CD8-positive, alpha-beta memory T cell (primary cell): ENCODE results near the gene TMEM129. TPM values are rescaled to one million over a fixed set of nuclear protein-coding genes. Genes with fewer than 3 reads are reported as not detected.

Experiments used
- CTCF ChIA-PET: fragments of 350-600 bp; sonication (Branson Sonifier 250); formaldehyde crosslinking; loops from one replicate; lab custom pipeline; 2021; ENCODE audit warnings: antibody characterized with exemption; lab: Charles Lee
- POLR2A ChIA-PET: fragments of 350-600 bp; sonication (Branson Sonifier 250); formaldehyde crosslinking; loops from one replicate; lab custom pipeline; 2021; ENCODE audit warnings: antibody characterized with exemption; lab: Charles Lee
- DNase-seq, 5 donors: peaks; one replicate each; pipeline versions ENCODE4 v3.0.0 to v3.0.0-alpha.2; 2020 to 2022; ENCODE audit warnings: mixed read lengths in 1 of 5
- H3K27ac ChIP-seq: one replicate; pipeline ENCODE4 v1.7.0; 2013; ENCODE audit warnings: low read depth, mild to moderate bottlenecking, low read length, moderate library complexity
- H3K27me3 ChIP-seq: 2 replicates; pipeline ENCODE4 v1.7.0; 2013; ENCODE audit warnings: low read length, mild to moderate bottlenecking; ENCODE audit not compliant: insufficient read depth, poor library complexity, severe bottlenecking
- H3K36me3 ChIP-seq: 2 replicates; pipeline ENCODE4 v1.7.0; 2013; ENCODE audit warnings: mild to moderate bottlenecking, low read length, moderate library complexity; ENCODE audit not compliant: insufficient read depth
- H3K4me1 ChIP-seq: 2 replicates; pipeline ENCODE4 v1.7.0; 2013; ENCODE audit warnings: mild to moderate bottlenecking, low read length, moderate library complexity; ENCODE audit not compliant: insufficient read depth
- H3K4me3 ChIP-seq: 2 replicates; pipeline ENCODE4 v1.7.0; 2013; ENCODE audit warnings: mild to moderate bottlenecking, low read length
- H3K9me3 ChIP-seq: 2 replicates; pipeline ENCODE4 v1.7.0; 2013; ENCODE audit warnings: mild to moderate bottlenecking, low read length
- H3K27ac Mint-ChIP-seq, 8 donors: one replicate each; pipeline ENCODE4 v1.8.0; 2020 to 2021; ENCODE audit warnings: mixed read lengths in 8 of 8, mild to moderate bottlenecking in 6 of 8, inconsistent platforms in 3 of 8, moderate library complexity in 3 of 8
- H3K27me3 Mint-ChIP-seq, 2 donors: one replicate each; pipeline ENCODE4 v1.8.0; 2020 to 2021; ENCODE audit warnings: mixed read lengths in 2 of 2, mild to moderate bottlenecking in 1 of 2, moderate library complexity in 1 of 2
- H3K36me3 Mint-ChIP-seq, 3 donors: one replicate each; pipeline ENCODE4 v1.8.0; 2020 to 2021; ENCODE audit warnings: mixed read lengths in 3 of 3, inconsistent platforms in 1 of 3, mild to moderate bottlenecking in 1 of 3
- H3K4me1 Mint-ChIP-seq, 3 donors: one replicate each; pipeline ENCODE4 v1.8.0; 2020 to 2021; ENCODE audit warnings: mixed read lengths in 3 of 3, inconsistent platforms in 1 of 3, mild to moderate bottlenecking in 1 of 3
- H3K4me3 Mint-ChIP-seq, 7 donors: one replicate each; pipeline ENCODE4 v1.8.0; 2020 to 2021; ENCODE audit warnings: mixed read lengths in 7 of 7, mild to moderate bottlenecking in 6 of 7, moderate library complexity in 4 of 7, inconsistent platforms in 2 of 7
- H3K9me3 Mint-ChIP-seq, 5 donors: one replicate each; pipeline ENCODE4 v1.8.0; 2020 to 2022; ENCODE audit warnings: mixed read lengths in 5 of 5, mild to moderate bottlenecking in 3 of 5, moderate library complexity in 2 of 5, inconsistent platforms in 1 of 5
- polyA plus RNA-seq: library from polyadenylated mRNA; unstranded; fragments of 300-500 nt; fragmentation: Illumina TruSeq; gene quantifications from one replicate; pipeline ENCODE4 v1.2.3, GENCODE V29; 2021
- total RNA-seq, 2 experiments: library from RNA; stranded (reverse); gene quantifications; one replicate each; pipeline ENCODE4 v1.2.3, GENCODE V29; 2021

TMEM129 gene
- total and polyA plus RNA-seq, 3 experiments from 2014 or later, result 27.6 to 42.1 (median 30.6) TPM

DNA sequence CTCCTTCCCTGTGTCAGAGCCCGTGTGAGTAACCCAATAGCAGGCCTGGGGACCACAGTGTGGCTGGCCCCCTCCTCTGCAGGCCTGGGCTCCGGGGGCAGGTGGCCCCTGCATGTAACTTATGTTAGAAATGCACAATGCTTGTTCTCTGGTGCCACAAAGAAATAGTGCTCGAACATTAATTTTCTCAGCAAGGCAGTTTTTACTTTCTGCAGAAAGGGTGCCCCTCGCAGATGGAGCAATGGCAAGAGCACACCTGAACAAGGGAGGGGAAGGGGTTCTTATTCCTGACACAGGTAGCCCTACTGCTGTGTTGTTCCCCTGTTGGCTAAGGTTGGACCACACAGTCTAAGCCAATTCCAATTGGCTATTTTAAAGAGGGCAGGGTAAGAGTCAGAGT lies 17.3 kb upstream of the TMEM129 start:
- ChIA-PET POLR2A (no interaction called here), CTCF (interaction anchor here (1.0 kb wide), 1 partner anchor 161 kb away, joined by 5 read pairs; no protein-coding TSS in a partner anchor)
- Histone ChIP-seq H3K27me3 (no peaks in the 10 kb centered on the region), H3K4me1 (no peaks in the 10 kb centered on the region), H3K36me3 (peaks cover 58% of the 10 kb centered on the region), H3K9me3 (peaks cover 11% of the 10 kb centered on the region), H3K27ac (no peak overlapping the region), H3K4me3 (no peak overlapping the region)
- Mint-ChIP-seq H3K9me3 (peaks cover 6 to 9% (median 8%) of the 10 kb centered on the region in 5 donors), H3K4me3 (no peak overlapping the region), H3K27me3 (no peaks in the 10 kb centered on the region), H3K36me3 (peaks cover 15 to 84% (median 18%) of the 10 kb centered on the region in 3 donors), H3K4me1 (no peaks in the 10 kb centered on the region), H3K27ac (peak overlapping the region in 1 of 8 donors; percentile 36)
- no peak for DNase-seq

DNA sequence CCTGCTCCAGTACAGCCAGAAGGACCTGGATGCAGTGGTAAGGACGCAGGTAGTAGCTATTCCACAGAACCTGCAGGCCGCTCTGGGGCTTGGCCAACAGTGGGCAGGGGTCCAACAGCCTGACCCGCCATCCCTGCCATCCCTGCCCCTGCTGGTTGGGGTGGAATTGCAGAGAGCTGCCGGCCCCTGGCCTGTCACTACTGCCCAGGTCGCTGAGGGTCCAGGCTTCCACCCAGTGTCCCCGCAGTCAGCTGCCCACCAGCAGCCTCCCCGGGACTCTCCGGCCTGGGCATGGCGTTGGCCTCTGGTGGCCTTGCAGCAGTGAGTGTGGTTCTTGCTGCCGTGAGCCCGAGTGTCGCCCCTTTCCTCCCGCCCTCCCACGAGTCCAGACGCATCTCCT lies 16.5 kb upstream of the TMEM129 start:
- Mint-ChIP-seq H3K27me3 (no peaks in the 10 kb centered on the region), H3K9me3 (peaks cover 6 to 9% (median 8%) of the 10 kb centered on the region in 5 donors), H3K36me3 (peaks cover 15 to 88% (median 18%) of the 10 kb centered on the region in 3 donors), H3K27ac (no peak overlapping the region), H3K4me3 (no peak overlapping the region), H3K4me1 (no peaks in the 10 kb centered on the region)
- no peak for DNase-seq
- H3K36me3 ChIP-seq, result peaks cover 66% of the 10 kb centered on the region
- H3K27me3 ChIP-seq, result no peaks in the 10 kb centered on the region
- no peaks in the 10 kb centered on the region for H3K4me1 ChIP-seq
- H3K27ac ChIP-seq, result no peak overlapping the region
- CTCF ChIA-PET, result interaction anchor here (1.1 kb wide), 1 partner anchor 8 kb away, joined by 3 read pairs; no protein-coding TSS in a partner anchor
- H3K9me3 ChIP-seq, result peaks cover 11% of the 10 kb centered on the region
- POLR2A ChIA-PET, result no interaction called here
- H3K4me3 ChIP-seq, result no peak overlapping the region

DNA sequence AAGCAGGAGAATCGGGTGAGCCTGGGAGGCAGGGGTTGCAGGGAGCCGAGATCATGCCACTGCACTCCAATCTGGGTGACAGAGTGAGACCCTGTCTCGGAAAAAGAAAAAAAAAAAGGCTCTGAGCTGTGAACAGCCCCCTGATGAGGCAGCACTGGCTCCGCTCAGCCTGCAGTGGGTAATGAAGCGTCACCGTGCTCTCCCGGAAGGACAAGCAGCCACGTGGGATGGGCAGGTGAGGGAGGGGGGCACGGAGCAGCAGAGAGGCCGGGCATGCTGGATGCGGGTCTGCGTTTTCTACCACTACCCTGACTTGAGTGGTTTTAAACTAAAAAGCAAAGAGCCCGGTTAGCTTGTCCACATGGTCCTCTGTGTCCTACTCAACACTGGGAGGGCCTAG lies 15.7 kb upstream of the TMEM129 start:
- Histone ChIP-seq H3K36me3 (peaks cover 72% of the 10 kb centered on the region), H3K27me3 (no peaks in the 10 kb centered on the region), H3K27ac (no peak overlapping the region), H3K9me3 (peaks cover 11% of the 10 kb centered on the region), H3K4me3 (no peak overlapping the region), H3K4me1 (no peaks in the 10 kb centered on the region)
- DNase-seq, result no peak
- H3K36me3 Mint-ChIP-seq, result peaks cover 16 to 88% (median 18%) of the 10 kb centered on the region in 3 donors
- ChIA-PET POLR2A (no interaction called here), CTCF (interaction anchor here (0.7 kb wide), 1 partner anchor 11 kb away, joined by 3 read pairs; no protein-coding TSS in a partner anchor)
- H3K4me3 Mint-ChIP-seq, result no peak overlapping the region
- no peak overlapping the region for H3K27ac Mint-ChIP-seq
- no peaks in the 10 kb centered on the region for H3K4me1 Mint-ChIP-seq
- H3K9me3 Mint-ChIP-seq, result peaks cover 6 to 9% (median 8%) of the 10 kb centered on the region in 5 donors
- no peaks in the 10 kb centered on the region for H3K27me3 Mint-ChIP-seq

DNA sequence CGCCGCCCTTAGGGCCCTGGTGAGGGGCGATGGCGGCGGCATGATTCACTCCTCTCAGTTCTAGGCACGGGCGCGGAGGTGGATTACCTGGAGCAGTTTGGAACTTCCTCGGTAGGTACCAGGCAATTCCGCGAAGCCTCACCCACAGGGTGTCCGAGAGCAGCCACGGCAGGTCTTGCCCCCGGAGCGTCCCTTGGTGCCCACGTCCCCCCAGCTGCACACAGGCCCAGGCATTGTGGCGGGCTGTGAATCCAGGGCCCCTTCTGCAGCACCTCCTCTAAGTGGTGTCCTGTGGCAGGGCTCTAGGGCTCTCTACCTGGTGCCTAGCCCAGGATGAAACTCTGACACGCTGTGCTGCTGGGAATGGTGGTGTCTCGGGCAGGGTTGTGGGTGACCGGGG lies 14.1 kb upstream of the TMEM129 start:
- Histone ChIP-seq H3K4me1 (no peaks in the 10 kb centered on the region), H3K36me3 (peaks cover 67% of the 10 kb centered on the region), H3K4me3 (no peak overlapping the region), H3K9me3 (peaks cover 11% of the 10 kb centered on the region), H3K27me3 (no peaks in the 10 kb centered on the region), H3K27ac (no peak overlapping the region)
- DNase-seq, result no peak
- H3K9me3 Mint-ChIP-seq, result peaks cover 6 to 9% (median 8%) of the 10 kb centered on the region in 5 donors
- POLR2A ChIA-PET, result no interaction called here
- H3K4me1 Mint-ChIP-seq, result peaks cover 0 to 6% (median 0%) of the 10 kb centered on the region in 3 donors
- H3K27ac Mint-ChIP-seq, result peak overlapping the region in 1 of 8 donors; percentile 21
- H3K36me3 Mint-ChIP-seq, result peaks cover 17 to 84% (median 18%) of the 10 kb centered on the region in 3 donors
- H3K4me3 Mint-ChIP-seq, result no peak overlapping the region
- H3K27me3 Mint-ChIP-seq, result no peaks in the 10 kb centered on the region
- CTCF ChIA-PET, result no interaction called here

DNA sequence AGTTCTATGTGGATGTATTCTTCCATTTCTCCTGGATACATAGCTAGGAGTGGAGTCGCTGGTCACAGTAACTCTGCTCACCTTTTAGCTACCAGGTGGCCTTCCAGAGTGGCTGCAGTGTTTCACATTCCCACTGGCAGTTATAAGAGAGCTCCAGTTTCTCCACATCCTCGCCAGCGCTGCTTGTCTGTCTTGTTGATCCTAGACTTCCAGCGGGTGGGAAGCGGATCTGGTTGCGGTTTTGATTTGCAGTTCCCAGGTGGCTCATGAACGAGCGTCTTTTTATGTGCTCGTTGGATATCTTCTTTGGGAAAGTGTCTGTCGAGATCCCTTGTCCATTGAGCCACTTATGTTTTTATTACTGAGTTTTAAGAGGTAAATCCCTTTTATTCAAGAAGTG lies 11.8 kb upstream of the TMEM129 start:
- POLR2A ChIA-PET, result no interaction called here
- Mint-ChIP-seq H3K4me1 (peaks cover 5 to 25% (median 16%) of the 10 kb centered on the region in 3 donors), H3K27ac (no peak overlapping the region), H3K4me3 (no peak overlapping the region), H3K36me3 (peaks cover 6 to 84% (median 14%) of the 10 kb centered on the region in 3 donors), H3K9me3 (no peaks in the 10 kb centered on the region), H3K27me3 (no peaks in the 10 kb centered on the region)
- H3K9me3 ChIP-seq, result peaks cover 3% of the 10 kb centered on the region
- CTCF ChIA-PET, result interaction anchor here (1.1 to 16.7 kb wide), 4 partner anchors 10 to 39 kb away, joined by 3 to 341 read pairs (median 4); partner anchors contain the start of genes TACC3 and TMEM129
- no peak for DNase-seq
- peaks cover 10% of the 10 kb centered on the region for H3K4me1 ChIP-seq
- H3K27me3 ChIP-seq, result no peaks in the 10 kb centered on the region
- H3K4me3 ChIP-seq, result no peak overlapping the region
- H3K27ac ChIP-seq, result no peak overlapping the region
- H3K36me3 ChIP-seq, result peaks cover 65% of the 10 kb centered on the region

DNA sequence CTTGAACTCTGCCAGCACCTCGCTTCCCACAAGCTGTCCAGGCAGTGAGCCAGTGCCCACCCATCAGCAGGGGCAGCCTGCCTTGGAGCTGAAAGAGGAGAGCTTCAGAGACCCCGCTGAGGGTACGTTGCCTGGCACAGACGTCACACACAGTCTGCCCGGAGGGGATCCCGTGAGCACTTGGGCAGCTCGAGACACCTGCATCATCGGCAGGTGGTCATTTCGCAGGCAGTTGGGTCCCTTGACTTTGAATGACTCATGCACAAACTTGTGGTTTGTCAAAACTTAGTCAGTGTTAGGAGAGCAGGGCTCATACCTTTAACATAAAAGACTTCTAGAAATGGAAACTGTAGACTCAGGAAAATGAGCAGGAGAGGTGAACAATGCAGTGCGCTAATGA lies 10.1 kb upstream of the TMEM129 start:
- H3K4me1 Mint-ChIP-seq, result peaks cover 10 to 39% (median 22%) of the 10 kb centered on the region in 3 donors
- peaks cover 3 to 83% (median 9%) of the 10 kb centered on the region in 3 donors for H3K36me3 Mint-ChIP-seq
- no peak overlapping the region for H3K4me3 ChIP-seq
- H3K27me3 Mint-ChIP-seq, result no peaks in the 10 kb centered on the region
- DNase-seq, result no peak
- no peak overlapping the region for H3K27ac ChIP-seq
- peaks cover 20% of the 10 kb centered on the region for H3K4me1 ChIP-seq
- no peaks in the 10 kb centered on the region for H3K9me3 Mint-ChIP-seq
- H3K27me3 ChIP-seq, result no peaks in the 10 kb centered on the region
- H3K9me3 ChIP-seq, result no peaks in the 10 kb centered on the region
- CTCF ChIA-PET, result interaction anchor here (0.9 to 16.7 kb wide), 5 partner anchors 8 to 168 kb away, joined by 3 to 341 read pairs (median 4); partner anchors contain the start of genes TACC3 and TMEM129
- H3K36me3 ChIP-seq, result peaks cover 58% of the 10 kb centered on the region
- H3K27ac Mint-ChIP-seq, result no peak overlapping the region
- POLR2A ChIA-PET, result no interaction called here
- H3K4me3 Mint-ChIP-seq, result no peak overlapping the region

DNA sequence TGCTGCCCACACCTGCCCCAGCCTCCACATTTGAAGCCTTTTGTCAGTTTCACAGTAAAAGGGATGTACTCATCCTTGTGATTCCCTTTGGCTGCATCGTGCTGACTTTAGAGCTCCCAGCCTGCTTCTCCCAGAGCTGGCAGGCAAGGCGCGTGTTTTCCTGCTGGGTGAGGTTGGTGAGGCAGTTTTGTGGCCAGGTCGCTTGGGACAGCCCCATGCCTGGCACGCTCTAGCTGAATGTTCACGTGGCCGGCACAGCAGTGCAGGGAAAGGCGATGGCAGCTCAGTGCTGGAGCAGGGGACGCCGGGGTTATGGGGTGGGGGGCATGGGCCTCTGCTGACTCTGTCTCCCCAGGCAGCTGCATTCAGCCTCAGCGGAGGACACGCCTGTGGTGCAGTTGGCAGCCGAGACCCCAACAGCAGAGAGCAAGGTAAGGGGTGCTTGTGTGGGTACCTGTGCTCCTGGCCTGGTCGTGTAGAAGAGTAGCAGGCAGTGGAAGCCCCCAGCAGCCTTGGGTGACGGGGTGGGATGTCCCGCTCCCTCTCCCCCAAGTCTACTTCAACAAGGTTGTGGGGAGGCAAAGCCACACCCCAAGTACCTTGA lies 9.5 kb upstream of the TMEM129 start:
- no peak overlapping the region for H3K27ac Mint-ChIP-seq

More for the DNA sequence above, 9.5 kb upstream of the TMEM129 start:
- no peak for DNase-seq
- Mint-ChIP-seq H3K9me3 (no peaks in the 10 kb centered on the region), H3K36me3 (peaks cover 4 to 83% (median 10%) of the 10 kb centered on the region in 3 donors), H3K4me1 (peaks cover 13 to 44% (median 25%) of the 10 kb centered on the region in 3 donors), H3K4me3 (no peak overlapping the region), H3K27me3 (no peaks in the 10 kb centered on the region)
- CTCF ChIA-PET, result interaction anchor here (0.9 to 16.7 kb wide), 5 partner anchors 10 to 168 kb away, joined by 3 to 341 read pairs (median 6); partner anchors contain the start of genes SLBP, TACC3 and TMEM129
- no peaks in the 10 kb centered on the region for H3K9me3 ChIP-seq
- POLR2A ChIA-PET, result no interaction called here
- H3K4me3 ChIP-seq, result no peak overlapping the region
- no peaks in the 10 kb centered on the region for H3K27me3 ChIP-seq
- H3K27ac ChIP-seq, result no peak overlapping the region
- peaks cover 63% of the 10 kb centered on the region for H3K36me3 ChIP-seq
- H3K4me1 ChIP-seq, result peaks cover 26% of the 10 kb centered on the region
